Prostate gland (tissue), 2 donors: ENCODE results near the gene SLAMF6.

Source experiments
- POLR2A ChIP-seq: fragments of 450-650 bp; IDR thresholded peaks from one replicate; pipeline ENCODE4 v1.6.1; 2016; ENCODE audit warnings: antibody characterized with exemption, mild to moderate bottlenecking
- POLR2AphosphoS5 ChIP-seq: sonication (generic); formaldehyde crosslinking; IDR thresholded peaks from one replicate; pipeline ENCODE4 v1.6.1; 2017; ENCODE audit warnings: antibody characterized with exemption
- TF ChIP-seq, protein P1 (sequence below), 4 experiments: fragments of 200-600 bp in 2 of 4; fragments of 450-650 bp in 2 of 4; sonication (generic) in 2 of 4; IDR thresholded peaks; 1 replicate in 3 of 4; 2 replicates in 1 of 4; pipeline ENCODE4 v1.5.1; 2016 to 2019; ENCODE audit warnings: antibody characterized with exemption in 4 of 4, mild to moderate bottlenecking in 2 of 4, moderate library complexity in 2 of 4

DNA sequence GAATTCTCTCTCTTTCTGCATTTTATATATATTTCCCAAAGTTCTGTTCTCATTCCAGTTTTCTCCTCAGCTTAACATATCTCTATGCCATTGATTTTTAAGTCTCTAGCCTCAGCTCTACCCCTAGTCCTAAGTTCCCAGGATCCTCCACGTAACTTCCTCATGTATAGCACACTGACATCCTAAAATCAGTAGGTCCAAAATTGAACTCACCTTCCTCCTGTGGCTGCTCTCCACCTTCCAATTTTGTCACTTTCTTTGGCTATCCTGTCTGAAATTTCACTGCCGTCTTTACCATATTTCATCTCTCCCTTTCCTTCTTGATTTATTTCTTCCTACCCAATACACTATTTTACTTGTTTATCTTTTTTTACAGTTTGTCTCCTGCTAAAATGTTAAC lies 1.5 kb downstream of the SLAMF6 start:
- TF ChIP-seq, protein P1, sequence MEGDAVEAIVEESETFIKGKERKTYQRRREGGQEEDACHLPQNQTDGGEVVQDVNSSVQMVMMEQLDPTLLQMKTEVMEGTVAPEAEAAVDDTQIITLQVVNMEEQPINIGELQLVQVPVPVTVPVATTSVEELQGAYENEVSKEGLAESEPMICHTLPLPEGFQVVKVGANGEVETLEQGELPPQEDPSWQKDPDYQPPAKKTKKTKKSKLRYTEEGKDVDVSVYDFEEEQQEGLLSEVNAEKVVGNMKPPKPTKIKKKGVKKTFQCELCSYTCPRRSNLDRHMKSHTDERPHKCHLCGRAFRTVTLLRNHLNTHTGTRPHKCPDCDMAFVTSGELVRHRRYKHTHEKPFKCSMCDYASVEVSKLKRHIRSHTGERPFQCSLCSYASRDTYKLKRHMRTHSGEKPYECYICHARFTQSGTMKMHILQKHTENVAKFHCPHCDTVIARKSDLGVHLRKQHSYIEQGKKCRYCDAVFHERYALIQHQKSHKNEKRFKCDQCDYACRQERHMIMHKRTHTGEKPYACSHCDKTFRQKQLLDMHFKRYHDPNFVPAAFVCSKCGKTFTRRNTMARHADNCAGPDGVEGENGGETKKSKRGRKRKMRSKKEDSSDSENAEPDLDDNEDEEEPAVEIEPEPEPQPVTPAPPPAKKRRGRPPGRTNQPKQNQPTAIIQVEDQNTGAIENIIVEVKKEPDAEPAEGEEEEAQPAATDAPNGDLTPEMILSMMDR (IDR thresholded peaks at IDR 0.05), result no peak
- TF ChIP-seq POLR2AphosphoS5, result no peak
- TF ChIP-seq POLR2A, result no peak
